RWPE1 (cell line): ENCODE measurements around the gene F10.

Source experiments
- CTCF ChIA-PET: fragments of 350-600 bp; sonication (Branson Sonifier 250); formaldehyde crosslinking; extraction: SDS; loops from one replicate; lab custom pipeline; 2021; lab: Yijun Ruan, JAX
- POLR2A ChIA-PET: fragments of 400-600 bp; formaldehyde crosslinking; extraction: SDS; loops from one replicate; lab custom pipeline; 2020; ENCODE audit warnings: antibody characterized with exemption; ENCODE audit not compliant: low non-redundant PET; lab: Yijun Ruan, JAX
- DNase-seq: peaks from one replicate; pipeline ENCODE4 v3.0.0; 2012; ENCODE audit warnings: low spot score
- H3K27ac ChIP-seq: fragments of 450-650 bp; 2 replicates; pipeline ENCODE4 v1.5.1; 2017
- CTCF ChIP-seq: fragments of 450-650 bp; conservative IDR thresholded peaks from 2 replicates; pipeline ENCODE4 v1.5.1; 2017; ENCODE audit warnings: low read depth, mild to moderate bottlenecking

Gene F10

GRCh38 chr13:113125506-113126264 lies 3.1 kb downstream of the F10 start:
- no peak for TF ChIP-seq CTCF
- ChIA-PET POLR2A (no interaction called here), CTCF (no interaction called here)
- DNase-seq: no peak
- H3K27ac ChIP-seq: no peak overlapping the region

GRCh38 chr13:113126265-113127150 lies 3.9 kb downstream of the F10 start:
- ChIA-PET POLR2A (no interaction called here), CTCF (no interaction called here)
- no peak for TF ChIP-seq CTCF
- H3K27ac ChIP-seq: no peak overlapping the region
- DNase-seq: no peak

GRCh38 chr13:113129480-113129879 lies 6.9 kb downstream of the F10 start:
- ChIA-PET POLR2A (no interaction called here), CTCF (no interaction called here)
- H3K27ac ChIP-seq: no peak overlapping the region
- DNase-seq: no peak
- TF ChIP-seq CTCF: no peak

- CTCF ChIA-PET: no interaction called here
- no peak for TF ChIP-seq CTCF
- no peak for DNase-seq
- POLR2A ChIA-PET: no interaction called here
- H3K27ac ChIP-seq: no peak overlapping the region
These were observed 7.5 kb downstream of the F10 start for GRCh38 chr13:113129921-113130750.

GRCh38 chr13:113135281-113135760 lies 12.7 kb downstream of the F10 start:
- H3K27ac ChIP-seq: no peak overlapping the region
- no peak for TF ChIP-seq CTCF
- POLR2A ChIA-PET: no interaction called here
- CTCF ChIA-PET: no interaction called here
- DNase-seq: no peak

GRCh38 chr13:113137691-113138298 lies 15.2 kb downstream of the F10 start:
- no peak for TF ChIP-seq CTCF
- DNase-seq: no peak
- POLR2A ChIA-PET: no interaction called here
- H3K27ac ChIP-seq: no peak overlapping the region
- CTCF ChIA-PET: no interaction called here
